AG08395 (cell line): Measurements from ENCODE around the gene HSD11B1.

ENCODE experiments used
- DNase-seq: peaks from one replicate; pipeline ENCODE4 v3.0.0; 2012; ENCODE audit warnings: mixed read lengths, low spot score

HSD11B1 gene

GRCh38 chr1:209727286-209727685 is 22.6 kb downstream of the HSD11B1 start:
- DNase-seq, result no peak

DNA sequence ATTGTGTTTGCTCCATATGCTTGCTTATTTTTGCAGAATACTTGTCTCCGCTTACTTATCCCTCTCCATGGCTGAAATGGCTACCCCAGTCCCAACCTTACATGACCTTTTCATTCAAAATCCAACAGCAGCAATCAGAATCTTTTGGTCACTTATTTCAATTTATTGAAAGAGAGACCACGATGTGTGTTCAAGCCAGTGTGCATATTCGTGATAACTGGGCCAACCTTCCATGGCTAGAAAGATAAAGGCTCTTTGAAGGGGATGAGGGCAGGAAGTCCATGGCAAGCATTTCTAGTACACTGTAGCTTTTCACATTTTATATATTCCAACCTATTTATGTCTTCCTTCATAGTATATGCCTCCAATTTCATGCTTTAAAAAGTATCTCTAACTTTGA is 23.1 kb downstream of the HSD11B1 start:
- DNase-seq, result no peak

DNA sequence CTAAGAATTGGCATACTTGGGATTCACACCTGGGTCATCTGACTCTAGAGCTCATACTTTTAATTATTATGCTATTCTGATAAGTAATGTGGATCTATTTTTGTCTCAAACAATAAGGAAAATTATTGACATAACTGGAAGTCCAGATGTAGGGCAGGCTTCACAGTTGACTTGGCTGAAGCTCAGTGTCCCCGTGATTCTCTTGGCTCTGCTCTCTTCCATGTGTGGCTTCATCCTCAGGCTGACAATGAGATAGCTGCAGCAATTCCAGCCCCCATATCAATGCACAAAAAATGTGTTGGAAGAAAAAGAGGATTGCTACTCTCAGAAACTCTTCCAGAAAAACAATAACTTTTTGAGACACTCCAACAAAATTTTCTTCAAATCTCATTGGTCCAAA is 23.8 kb downstream of the HSD11B1 start:
- no peak for DNase-seq

DNA sequence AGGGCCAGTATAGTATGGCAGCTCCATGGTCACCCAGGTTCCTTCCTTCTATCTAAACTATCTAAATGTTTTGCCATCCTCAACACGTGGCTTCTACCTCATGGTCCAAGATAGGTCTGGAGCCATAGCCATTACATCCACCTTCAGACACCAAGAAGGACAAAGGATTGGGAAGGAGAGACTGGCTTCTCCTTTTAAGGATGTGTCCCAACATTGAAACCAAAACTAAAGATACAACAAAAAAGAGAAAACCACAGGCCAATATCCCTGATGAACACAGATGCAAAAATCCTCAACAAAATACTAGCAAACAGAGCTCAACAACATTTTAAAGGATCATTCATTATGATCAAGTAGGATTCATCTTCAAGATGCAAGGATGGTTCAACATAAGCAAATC is 24.8 kb downstream of the HSD11B1 start:
- no peak for DNase-seq

DNA sequence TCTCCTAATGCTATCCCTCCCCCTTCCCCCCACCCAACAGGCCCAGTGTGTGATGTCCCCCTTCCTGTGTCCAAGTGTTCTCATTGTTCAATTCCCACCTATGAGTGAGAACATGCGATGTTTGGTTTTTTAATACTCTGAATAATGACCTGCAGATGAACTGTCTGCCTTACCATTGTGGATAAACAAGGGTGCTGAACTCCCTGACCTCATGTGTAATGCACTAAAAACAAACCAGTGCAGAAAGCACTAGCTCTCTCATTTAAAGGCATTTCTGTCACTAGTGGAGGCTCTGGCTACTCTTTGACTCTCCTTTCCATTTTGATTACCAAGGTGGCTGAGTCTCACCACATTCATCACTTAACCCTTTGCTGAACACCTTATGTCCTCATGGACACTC is 28.1 kb downstream of the HSD11B1 start:
- DNase-seq, result no peak

- DNase-seq, result no peak
Observed at GRCh38 chr1:209733409-209734192, 29.0 kb downstream of the HSD11B1 start.

GRCh38 chr1:209736490-209737117 is 32.0 kb downstream of the HSD11B1 start:
- no peak for DNase-seq

GRCh38 chr1:209737118-209737505 is 32.5 kb downstream of the HSD11B1 start:
- no peak for DNase-seq

DNA sequence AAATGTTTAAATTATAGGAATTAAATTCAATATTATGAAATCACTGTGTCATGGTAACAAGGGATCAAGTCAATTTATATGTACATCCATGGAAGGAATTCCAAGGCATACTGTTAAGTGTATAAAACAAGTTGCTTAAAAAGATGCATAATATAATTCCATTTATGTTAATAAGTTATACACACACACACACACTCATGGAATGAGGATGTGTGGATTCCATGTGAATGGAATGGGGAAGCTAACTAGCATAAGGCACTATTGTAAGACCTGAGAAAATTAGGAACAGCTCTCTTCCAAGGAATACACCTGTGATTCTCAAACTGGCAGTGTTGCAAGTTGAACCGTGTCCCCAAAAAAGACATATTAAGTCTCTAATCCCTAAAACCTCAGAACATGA is 33.6 kb downstream of the HSD11B1 start:
- no peak for DNase-seq

DNA sequence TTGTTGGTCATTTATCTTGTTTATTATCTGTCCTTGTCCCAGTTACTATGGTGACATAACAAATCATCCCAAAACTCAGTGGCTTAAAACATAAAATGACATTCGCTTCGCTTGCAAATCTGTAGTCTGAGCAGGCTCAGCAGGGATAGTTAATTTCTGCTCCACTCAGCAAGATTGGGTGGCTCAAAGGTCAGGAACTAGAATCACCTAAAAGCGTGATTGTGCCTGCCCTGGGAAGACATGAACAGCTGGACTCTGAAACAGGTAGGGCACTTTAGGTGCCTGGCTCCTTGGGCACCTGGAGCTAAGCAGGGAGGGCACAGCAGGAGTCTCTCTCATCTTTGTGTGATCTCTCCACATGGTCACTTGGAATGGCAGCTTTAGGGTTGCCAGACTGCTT is 36.5 kb downstream of the HSD11B1 start:
- no peak for DNase-seq

GRCh38 chr1:209741889-209742288 is 37.2 kb downstream of the HSD11B1 start:
- no peak for DNase-seq

- DNase-seq, result peak; percentile 33
Observed at GRCh38 chr1:209742409-209743144, 37.9 kb downstream of the HSD11B1 start.

DNA sequence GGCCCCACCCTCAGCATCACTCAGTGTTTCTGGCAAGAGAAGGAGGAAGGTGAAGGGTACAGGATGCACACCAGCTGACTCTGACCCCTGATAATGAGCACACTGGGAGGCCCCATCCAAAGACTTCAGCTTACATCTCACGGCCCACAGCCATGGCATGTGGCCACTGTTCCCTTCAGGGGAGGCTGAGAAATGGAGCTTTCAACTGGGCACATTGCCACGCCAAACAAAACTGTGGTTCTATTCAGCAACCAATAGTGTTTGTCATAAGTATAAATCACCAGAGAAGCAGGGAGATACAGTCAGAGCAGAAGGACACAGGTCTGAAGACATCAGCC is 38.5 kb downstream of the HSD11B1 start:
- DNase-seq, result peak; percentile 19

GRCh38 chr1:209746451-209747165 is 42.0 kb downstream of the HSD11B1 start:
- DNase-seq, result no peak

DNA sequence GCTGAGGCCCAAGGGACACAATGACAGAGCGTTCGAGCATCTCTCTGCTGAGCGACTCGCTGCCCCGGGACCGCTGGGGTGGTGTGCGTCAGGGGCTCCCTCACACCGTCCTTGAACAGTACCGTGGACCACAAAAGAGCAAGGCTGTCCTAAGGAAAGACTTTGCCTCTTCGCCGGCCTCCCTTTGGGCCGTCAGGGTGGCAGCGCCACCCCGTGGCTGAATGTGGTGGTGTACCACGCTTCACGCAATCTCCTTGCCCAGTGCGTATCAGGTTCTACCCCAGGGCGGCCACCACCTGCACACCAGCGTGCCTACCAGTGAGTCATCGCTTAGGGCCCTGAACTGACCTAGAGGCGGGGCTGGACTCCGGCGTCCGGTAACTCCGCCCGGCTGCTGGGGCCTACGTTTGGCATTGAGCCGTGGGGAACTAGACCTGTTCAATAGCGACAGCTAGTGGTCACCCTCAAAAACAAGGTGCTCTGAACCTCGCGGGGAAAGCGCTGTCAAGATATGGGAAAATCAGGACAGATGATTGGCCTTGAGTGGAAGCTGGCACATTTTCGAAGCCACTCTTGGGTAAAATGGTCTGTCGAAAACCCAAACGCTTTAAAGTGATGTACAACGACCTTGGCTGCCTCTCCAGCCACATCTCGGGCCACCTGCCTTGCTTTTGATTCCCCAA is 43.1 kb downstream of the HSD11B1 start:
- DNase-seq, result peak; percentile 87

DNA sequence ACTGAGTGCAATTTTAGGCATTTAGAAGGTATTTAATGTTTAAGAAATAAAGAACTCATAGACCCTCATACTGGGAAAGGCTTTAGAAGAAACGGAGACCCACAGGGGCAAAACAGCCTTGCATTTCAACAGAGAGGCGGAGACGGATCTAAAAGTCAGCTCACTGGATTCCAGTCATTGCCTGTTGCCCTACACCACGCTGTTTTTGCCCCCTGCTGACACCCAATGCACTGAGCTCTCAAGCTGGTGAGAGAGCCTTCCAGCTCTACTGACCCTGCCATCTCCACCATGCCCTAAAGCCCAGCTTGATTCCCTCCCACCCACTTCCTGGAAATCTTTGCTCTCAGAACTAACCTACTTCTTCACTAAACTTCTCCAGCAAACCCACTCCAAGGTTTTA is 44.0 kb downstream of the HSD11B1 start:
- no peak for DNase-seq

- DNase-seq, result no peak
Observed at GRCh38 chr1:209749205-209749604, 44.6 kb downstream of the HSD11B1 start.

DNA sequence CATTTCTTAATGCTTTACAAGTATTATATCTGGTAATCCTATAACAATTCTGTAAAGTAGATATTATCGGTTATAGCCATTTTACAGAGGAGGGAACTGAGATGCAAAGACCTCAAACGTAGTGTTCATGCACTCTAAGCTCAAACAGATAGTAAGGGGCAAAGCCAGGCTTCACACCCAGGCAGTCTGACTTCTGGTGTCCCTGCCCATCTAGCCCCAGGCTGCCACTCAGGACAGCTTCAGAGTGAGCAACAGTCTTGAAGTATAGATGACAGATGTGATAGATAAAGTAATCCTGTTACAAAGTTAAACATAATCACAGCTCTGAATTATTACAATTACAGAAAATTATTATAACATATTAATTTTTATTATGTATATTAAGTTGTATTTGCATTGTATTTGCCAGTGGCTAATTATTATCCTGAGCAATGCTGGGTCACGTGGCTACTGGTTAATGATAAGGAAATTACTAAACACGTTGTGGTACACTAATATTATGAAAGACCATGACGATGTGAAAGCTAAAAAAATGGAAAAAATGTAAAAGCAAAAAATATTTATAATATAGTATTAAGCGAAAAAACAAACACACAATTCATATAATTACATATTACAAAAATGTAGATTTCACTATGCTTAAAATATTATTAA is 45.2 kb downstream of the HSD11B1 start:
- no peak for DNase-seq

- DNase-seq, result no peak
Observed at GRCh38 chr1:209751627-209752231, 47.1 kb downstream of the HSD11B1 start.

DNA sequence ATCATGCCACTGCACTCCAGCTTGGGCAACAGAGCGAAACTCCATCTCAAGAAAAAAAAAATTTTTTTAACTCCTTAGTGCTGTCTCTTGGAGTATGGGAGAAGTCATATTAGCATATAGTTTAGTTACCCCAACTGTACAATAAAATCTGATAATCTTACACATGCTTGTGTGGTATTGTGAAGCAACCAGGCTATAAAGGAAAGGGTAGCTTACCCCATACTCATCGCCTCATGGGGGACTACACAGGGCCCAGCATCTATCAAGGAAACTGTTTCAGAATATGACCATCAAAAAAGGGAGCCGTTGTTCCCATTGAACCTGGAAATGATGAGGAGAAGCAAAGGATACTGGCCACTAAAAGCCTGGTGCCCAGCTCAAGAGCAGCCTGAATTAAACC is 48.2 kb downstream of the HSD11B1 start:
- DNase-seq, result no peak

GRCh38 chr1:209755256-209755655 is 50.6 kb downstream of the HSD11B1 start:
- no peak for DNase-seq
